Esophagus squamous epithelium (tissue), 5 donors: ENCODE measurements around the gene NR2F2. TPM values are rescaled to one million over a fixed set of nuclear protein-coding genes. Genes with fewer than 3 reads are reported as not detected.

Source experiments
- DNase-seq: peaks from one replicate; lab custom pipeline; 2025; lab: John Stamatoyannopoulos, UW
- H3K27ac ChIP-seq, 4 donors: fragments of 200-600 bp; sonication (generic); one replicate each; pipeline ENCODE4 v1.5.1; 2016 to 2019; ENCODE audit warnings: mild to moderate bottlenecking in 1 of 4
- H3K27me3 ChIP-seq, 4 donors: fragments of 200-600 bp; sonication (generic); 1 replicate in 3 of 4; 2 replicates in 1 of 4; pipeline versions ENCODE4 v1.5.1 to v1.6.0; 2017 to 2021; ENCODE audit warnings: antibody characterized with exemption in 1 of 4
- H3K36me3 ChIP-seq, 3 donors: fragments of 200-600 bp; sonication (generic); one replicate each; pipeline ENCODE4 v1.5.1; 2016 to 2019
- H3K4me1 ChIP-seq, 3 donors: fragments of 200-600 bp; sonication (generic); one replicate each; pipeline ENCODE4 v1.5.1; 2017 to 2019
- H3K4me3 ChIP-seq, 4 donors: fragments of 200-600 bp; sonication (generic); 1 replicate in 3 of 4; 2 replicates in 1 of 4; pipeline ENCODE4 v1.5.1; 2016 to 2019; ENCODE audit warnings: mild to moderate bottlenecking in 2 of 4, moderate library complexity in 1 of 4
- H3K9me3 ChIP-seq, 3 donors: fragments of 200-600 bp; sonication (generic); one replicate each; pipeline ENCODE4 v1.5.1; 2016 to 2019
- CTCF ChIP-seq, 6 experiments: fragments of 450-650 bp in 4 of 6; fragments of 200-600 bp in 2 of 6; sonication (generic) in 2 of 6; IDR thresholded peaks; one replicate each; pipeline ENCODE4 v1.5.1; 2016 to 2019; ENCODE audit warnings: antibody characterized with exemption in 6 of 6, mild to moderate bottlenecking in 4 of 6, moderate library complexity in 4 of 6
- POLR2A ChIP-seq, 4 donors: fragments of 450-650 bp; IDR thresholded peaks; one replicate each; pipeline ENCODE4 v1.6.1; 2017; ENCODE audit warnings: antibody characterized with exemption in 4 of 4, mild to moderate bottlenecking in 4 of 4, moderate library complexity in 3 of 4
- WGBS, 2 donors: methylation state at CpG; one replicate each; pipeline ENCODE4 v1.1.5; 2018; 5-methylcytosine and 5-hydroxymethylcytosine counted together
- intact Hi-C: fragments of 100-400 bp; cut with DNase I; formaldehyde crosslinking; loops from one replicate; pipeline ENCODE4 v1.15.0; 2022
- total RNA-seq, 4 donors: library from RNA; depleted of rRNA; stranded (reverse); fragments of >200 nt; gene quantifications; one replicate each; pipeline ENCODE4 v1.1.0, GENCODE V29; 2016
- donor health status: DM: yes; HTN: yes; CAD: no.

NR2F2 gene
- total RNA-seq, 4 donors from 2014 or later: 3.7 to 15.6 (median 6.4) TPM

DNA sequence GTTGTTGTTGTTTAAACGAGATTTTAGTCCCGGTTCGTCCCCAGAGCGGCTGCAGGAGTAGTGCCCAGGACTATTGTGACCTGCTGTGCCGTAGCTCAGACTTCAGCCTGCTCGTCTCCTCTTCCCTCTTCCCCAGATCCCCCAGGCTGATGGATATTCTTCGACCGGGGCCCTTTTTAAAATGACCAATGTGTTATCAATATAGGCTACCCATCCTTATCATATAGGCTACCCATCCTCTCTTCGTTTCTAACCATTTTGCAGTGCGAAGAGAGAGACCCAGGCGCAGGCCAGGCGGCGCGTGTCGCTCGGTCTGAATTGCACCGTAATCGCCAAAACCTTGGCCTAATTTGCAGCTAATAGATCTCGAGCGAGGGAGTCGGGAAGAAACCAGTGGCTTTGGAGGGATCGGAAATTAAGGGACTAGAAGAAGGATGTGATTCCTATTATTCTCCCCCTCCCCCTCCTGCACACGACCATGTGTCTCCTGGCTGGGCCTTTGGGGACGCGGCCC is 23.0 kb downstream of the NR2F2 start:
- Histone ChIP-seq H3K36me3 (no peaks in the 10 kb centered on the region), H3K4me3 (peak overlapping the region; percentile 30 to 71 (median 60)), H3K27me3 (peaks cover 0 to 98% (median 2%) of the 10 kb centered on the region in 4 donors), H3K4me1 (peaks cover 3 to 96% (median 21%) of the 10 kb centered on the region in 3 donors), H3K9me3 (no peaks in the 10 kb centered on the region), H3K27ac (peak overlapping the region; percentile 77 to 95 (median 94))
- WGBS, 2 donors: 49 to 70% methylated on average over 25 of the region's 25 CpGs
- TF ChIP-seq POLR2A (IDR thresholded peaks at IDR 0.05) (no peak), CTCF (IDR thresholded peaks at IDR 0.05) (no peak)
- DNase-seq: no peak
- intact Hi-C loops: no loop called here

DNA sequence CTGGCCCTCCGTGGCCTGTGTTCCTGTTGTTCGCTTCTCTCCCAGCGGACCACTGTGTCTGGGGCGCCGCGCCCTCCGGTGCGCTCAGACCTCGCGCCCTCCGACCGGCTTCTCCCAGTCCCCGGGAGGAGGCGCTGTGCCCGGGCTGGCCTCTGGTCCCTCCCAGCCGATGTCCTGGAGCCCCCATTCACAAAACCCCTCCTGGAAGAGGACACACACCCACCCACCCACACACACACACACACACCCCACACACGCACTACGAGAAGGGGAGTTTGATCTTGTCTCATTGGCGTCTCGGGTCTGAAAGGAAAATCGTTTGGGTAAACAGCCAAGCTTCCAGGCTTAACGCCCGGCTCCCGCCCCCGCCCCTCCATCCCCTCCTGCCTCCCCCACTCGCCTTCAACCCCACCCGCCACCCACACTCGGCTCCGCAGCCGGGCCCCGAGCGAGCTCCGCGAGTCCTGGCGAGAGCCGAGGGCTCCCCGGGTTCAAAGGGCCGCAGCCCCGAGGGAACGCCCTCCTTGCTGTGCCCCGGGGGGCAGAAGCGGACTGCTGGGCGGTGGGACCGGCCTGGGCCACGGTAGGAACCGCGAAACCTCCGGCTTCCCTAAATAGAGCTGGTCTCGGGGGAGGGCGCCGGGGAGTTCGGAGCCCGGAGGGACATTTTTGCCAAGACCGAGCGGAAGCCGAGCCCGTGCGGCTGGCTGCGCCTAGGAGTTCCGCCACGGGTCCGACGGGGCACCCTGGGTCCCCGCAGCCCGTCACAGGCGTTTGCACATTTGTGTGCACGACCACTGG is 23.6 kb downstream of the NR2F2 start:
- peak overlapping the region; percentile 77 to 95 (median 94) for H3K27ac ChIP-seq

GRCh38 chr15:96354731-96355567 is 24.4 kb downstream of the NR2F2 start:
- WGBS, 2 donors: 5 to 10% methylated on average over 14 to 15 of the region's 15 CpGs
- Histone ChIP-seq H3K9me3 (no peaks in the 10 kb centered on the region), H3K4me3 (peak overlapping the region; percentile 30 to 71 (median 60)), H3K4me1 (peaks cover 13 to 96% (median 33%) of the 10 kb centered on the region in 3 donors), H3K27me3 (peaks cover 0 to 99% (median 10%) of the 10 kb centered on the region in 4 donors), H3K27ac (peak overlapping the region; percentile 77 to 95 (median 94)), H3K36me3 (no peaks in the 10 kb centered on the region)
- intact Hi-C loops: no loop called here
- peak in 5 of 6 experiments; percentile 41 to 62 (median 52) for TF ChIP-seq CTCF (IDR thresholded peaks at IDR 0.05)
- TF ChIP-seq POLR2A (IDR thresholded peaks at IDR 0.05): peak in 1 of 4 donors; percentile 36
- no peak for DNase-seq

More for the DNA sequence above, 23.6 kb downstream of the NR2F2 start:
- Histone ChIP-seq H3K9me3 (no peaks in the 10 kb centered on the region), H3K4me1 (peaks cover 8 to 96% (median 25%) of the 10 kb centered on the region in 3 donors), H3K36me3 (no peaks in the 10 kb centered on the region), H3K27me3 (peaks cover 0 to 98% (median 6%) of the 10 kb centered on the region in 4 donors), H3K4me3 (peak overlapping the region; percentile 30 to 71 (median 60))
- no peak for DNase-seq
- 30 to 40% methylated on average over 15 to 28 of the region's 67 CpGs for WGBS, 2 donors
- peak in 5 of 6 experiments; percentile 28 to 44 (median 35) for TF ChIP-seq CTCF (IDR thresholded peaks at IDR 0.05)
- TF ChIP-seq POLR2A (IDR thresholded peaks at IDR 0.05): peak in 1 of 4 donors; percentile 14
- intact Hi-C loops: no loop called here

- intact Hi-C loops: no loop called here
- no peak for TF ChIP-seq POLR2A (IDR thresholded peaks at IDR 0.05)
- TF ChIP-seq CTCF (IDR thresholded peaks at IDR 0.05): no peak
- Histone ChIP-seq H3K9me3 (no peaks in the 10 kb centered on the region), H3K4me1 (peaks cover 13 to 96% (median 36%) of the 10 kb centered on the region in 3 donors), H3K27me3 (peaks cover 0 to 99% (median 15%) of the 10 kb centered on the region in 4 donors), H3K4me3 (peak overlapping the region in 3 of 4 donors; percentile 58 to 71 (median 62)), H3K36me3 (no peaks in the 10 kb centered on the region), H3K27ac (peak overlapping the region; percentile 24 to 94 (median 89))
- no peak for DNase-seq
- 48% methylated on average over 5 to 7 of the region's 7 CpGs for WGBS, 2 donors
Observed at GRCh38 chr15:96355568-96356187, 25.2 kb downstream of the NR2F2 start.
